GM18507 (cell line): Measurements from ENCODE around the gene RBL2.
"Not testable (repeated sequence)": the region's sequence is repeated elsewhere in the genome, so short reads cannot be mapped to it uniquely, and the experiment has no call there.

ENCODE experiments used
- DNase-seq: peaks from one replicate; pipeline ENCODE4 v3.0.0; 2011; ENCODE audit warnings: low read depth; ENCODE audit not compliant: insufficient read length; ENCODE audit errors: extremely low spot score
- FAIRE-seq: peaks from 2 replicates; lab custom pipeline; 2011; peaks lifted over from hg19 to GRCh38; lab: Jason Lieb, UNC

Gene RBL2

GRCh38 chr16:53523126-53523804, 89.0 kb downstream of the RBL2 start:
- FAIRE-seq = no peak

DNA sequence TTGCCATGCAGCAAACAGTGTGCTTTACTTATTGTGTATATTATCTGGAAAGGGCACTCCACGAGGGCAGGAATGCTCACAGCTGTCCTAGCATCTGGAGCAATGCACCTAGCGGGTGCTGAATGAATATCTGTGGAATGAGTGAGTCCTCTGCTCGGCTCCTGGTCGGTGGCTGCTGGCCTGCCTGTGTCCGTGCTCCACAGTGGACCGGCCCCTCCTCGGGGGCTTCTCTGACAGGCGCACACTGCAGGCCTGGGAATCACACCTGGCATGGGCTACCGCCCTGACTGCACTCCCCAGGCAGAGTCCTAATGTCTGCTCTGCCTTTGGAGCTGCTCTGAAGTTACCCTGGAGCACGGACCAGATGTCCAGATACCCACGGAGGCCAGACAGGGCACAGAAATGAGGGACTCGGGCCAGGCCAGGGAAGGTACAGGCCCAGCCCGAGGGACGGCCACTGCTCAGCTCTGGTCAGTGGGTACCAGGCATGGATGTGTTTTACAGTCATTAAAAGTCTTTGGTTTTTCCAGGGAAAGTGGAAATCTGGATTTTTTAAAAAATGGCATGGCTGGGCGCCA, 89.8 kb downstream of the RBL2 start:
- FAIRE-seq (no peak), DNase-seq (no peak)

More at GRCh38 chr16:53523126-53523804, 89.0 kb downstream of the RBL2 start:
- no peak for DNase-seq

- FAIRE-seq = no peak
- no peak for DNase-seq
Measured at GRCh38 chr16:53528797-53529196, 94.5 kb downstream of the RBL2 start.

DNA sequence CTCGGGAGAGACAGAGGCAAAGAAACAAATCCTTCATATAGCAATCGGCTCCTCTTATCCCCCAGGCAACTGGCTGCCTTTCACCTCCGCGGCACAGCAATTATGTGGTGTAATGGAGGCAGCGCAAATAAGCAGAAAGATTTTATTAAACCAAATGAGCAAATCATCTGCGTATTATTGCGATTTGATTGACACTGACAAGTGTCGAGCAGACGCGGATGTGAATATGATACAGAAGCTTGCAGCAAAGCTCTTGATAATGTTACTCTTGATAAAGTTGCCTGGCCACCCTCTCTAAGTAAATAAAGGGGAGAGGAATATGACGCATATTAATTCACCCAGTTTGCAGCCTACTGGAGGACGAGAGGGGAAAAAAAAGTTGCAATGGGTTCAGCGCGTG, 95.2 kb downstream of the RBL2 start:
- DNase-seq (no peak), FAIRE-seq (no peak)

DNA sequence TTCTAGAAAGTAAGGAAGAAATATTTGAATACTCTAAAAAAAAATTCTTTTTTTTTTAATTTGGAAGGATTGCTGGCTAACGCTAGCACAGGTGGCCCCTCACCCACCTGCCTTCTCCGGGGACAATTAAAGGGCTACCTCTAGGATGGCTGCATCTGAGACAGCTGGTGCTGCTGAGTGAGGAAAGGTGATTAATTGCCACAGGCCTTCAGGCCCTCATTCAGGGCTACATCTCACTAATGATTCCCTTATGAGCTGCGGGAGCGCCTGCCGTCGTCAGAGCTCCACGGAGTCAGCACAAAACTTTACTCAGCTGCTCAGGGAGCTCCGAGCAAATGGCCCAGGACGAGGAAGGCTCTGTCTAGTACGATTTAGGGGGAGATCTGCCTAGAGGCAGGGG, 95.8 kb downstream of the RBL2 start:
- no peak for DNase-seq
- no peak for FAIRE-seq

GRCh38 chr16:53530741-53531140, 96.5 kb downstream of the RBL2 start:
- FAIRE-seq = no peak
- DNase-seq = no peak

GRCh38 chr16:53534206-53534605, 99.9 kb downstream of the RBL2 start:
- DNase-seq (no peak), FAIRE-seq (no peak)

DNA sequence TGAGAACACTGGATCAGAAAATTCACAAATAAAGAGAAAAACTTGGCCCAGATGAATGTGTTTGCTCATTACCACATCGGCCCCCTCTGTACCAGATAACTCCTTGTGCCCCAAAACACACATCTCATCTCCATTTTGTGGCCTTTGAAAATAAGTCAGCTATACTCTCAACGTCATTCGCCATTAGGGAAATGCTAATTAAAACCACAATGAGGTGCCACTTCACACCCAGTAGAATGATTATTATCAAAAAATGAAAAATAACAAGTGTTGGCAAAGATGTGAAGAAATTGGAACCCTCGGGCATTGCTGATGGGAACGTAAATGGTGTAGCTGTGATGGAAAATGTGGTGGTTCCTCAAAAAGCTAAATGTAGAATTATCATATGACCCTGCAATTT, 103.4 kb downstream of the RBL2 start:
- FAIRE-seq = no peak
- DNase-seq = no peak

- DNase-seq, FAIRE-seq: not testable (repeated sequence)
Measured at GRCh38 chr16:53539346-53539745, 105.1 kb downstream of the RBL2 start.

- DNase-seq, FAIRE-seq: not testable (repeated sequence)
Measured at GRCh38 chr16:53539759-53540718, 105.8 kb downstream of the RBL2 start.
